ENCODE results near the gene SQOR. TPM values are rescaled to one million over a fixed set of nuclear protein-coding genes. Genes with fewer than 3 reads are reported as not detected.

SQOR gene
- total and polyA plus RNA-seq, 2 experiments from 2014 or later = 0.23 TPM; not detected in 1

DNA sequence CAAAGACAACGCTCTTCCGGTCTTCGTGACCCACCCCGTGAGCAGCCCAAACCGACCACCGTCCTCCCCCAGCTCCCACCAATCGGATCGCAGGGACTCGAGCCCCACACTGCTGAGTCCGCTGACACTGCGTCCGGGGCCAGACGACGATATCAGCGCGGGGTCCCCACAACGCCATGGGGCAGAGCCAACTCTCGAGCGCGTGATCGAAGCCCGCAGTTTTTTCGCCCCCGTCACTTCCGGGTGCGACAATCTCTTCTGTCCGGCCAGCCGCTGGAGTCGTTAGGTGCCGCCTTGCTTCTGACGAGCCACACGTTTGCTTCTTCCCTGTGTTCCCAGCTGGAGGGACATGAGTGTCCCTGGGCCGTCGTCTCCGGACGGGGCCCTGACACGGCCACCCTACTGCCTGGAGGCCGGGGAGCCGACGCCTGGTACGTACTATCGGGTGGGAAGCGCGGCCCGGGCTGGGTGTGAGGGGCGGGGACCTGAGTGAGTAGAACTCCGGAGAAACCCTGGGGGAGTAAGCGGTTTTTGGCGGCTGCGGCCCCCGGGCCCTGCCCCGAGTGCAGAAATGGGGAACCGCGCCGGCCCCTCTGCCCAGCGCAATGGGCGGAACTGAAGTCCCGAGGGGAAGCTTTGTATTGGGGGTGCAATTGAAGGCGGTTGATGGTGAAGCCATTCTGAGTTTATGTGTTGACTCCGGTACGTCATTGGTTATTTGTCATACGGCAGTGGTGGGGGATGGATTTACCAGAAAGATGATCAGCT, 47.5 kb upstream of the SQOR start, which contains the start of gene BLOC1S6 (continued):
- TF ChIP-seq ZNF462 (CRISPR knock-in tag; IDR thresholded peaks at IDR 0.05) (no peak), STAT1 (IDR thresholded peaks at IDR 0.05; ENCODE audit: unreplicated experiment) (no peak), ZNF331 (CRISPR knock-in tag; IDR thresholded peaks at IDR 0.05; ENCODE audit: low read depth) (no peak), POLR2AphosphoS5 (IDR thresholded peaks at IDR 0.05; ENCODE audit: low read depth) (peak; percentile 70), CREB1 (CRISPR knock-in tag; IDR thresholded peaks at IDR 0.05; ENCODE audit: low read depth) (peak; percentile 94), NANOG (IDR thresholded peaks at IDR 0.05; ENCODE audit: borderline replicate concordance) (no peak), EZH2 (IDR thresholded peaks at IDR 0.05; ENCODE audit: low read depth, unreplicated experiment) (no peak), REST (IDR thresholded peaks at IDR 0.05; ENCODE audit: unreplicated experiment) (no peak)

Data from GM23338 (cell line).